Measurements from ENCODE around the gene CENATAC.

Gene CENATAC

DNA sequence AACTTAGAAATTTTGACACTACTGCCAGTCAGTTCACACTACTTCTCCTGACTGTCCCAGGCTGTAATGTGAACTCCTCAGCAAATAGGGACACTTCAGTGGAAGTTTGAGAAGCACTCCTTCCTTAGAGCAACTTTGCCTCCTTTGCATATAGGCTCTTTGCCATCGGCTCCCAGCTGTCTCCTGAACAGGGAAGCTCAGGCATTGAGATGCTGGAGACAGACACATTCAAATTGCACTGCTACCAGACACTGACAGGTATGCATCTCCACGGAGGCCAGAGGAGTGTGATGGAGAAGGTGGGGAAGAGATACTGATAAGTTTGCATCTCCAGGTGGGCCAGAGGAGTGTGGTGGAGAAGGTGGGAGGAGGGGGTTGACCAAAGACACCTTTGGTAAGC is 22.1 kb downstream of the CENATAC start:
- DNase-seq (ENCODE audit: insufficient read length) (no peak), FAIRE-seq (no peak)
- TF ChIP-seq POLR2AphosphoS5 (IDR thresholded peaks at IDR 0.05; ENCODE audit: low read depth, low read length) (no peak), POLR2A (IDR thresholded peaks at IDR 0.05; ENCODE audit: low read depth, low read length) (no peak), TAF1 (IDR thresholded peaks at IDR 0.05; ENCODE audit: borderline replicate concordance, low read depth, low read length) (no peak)

DNA sequence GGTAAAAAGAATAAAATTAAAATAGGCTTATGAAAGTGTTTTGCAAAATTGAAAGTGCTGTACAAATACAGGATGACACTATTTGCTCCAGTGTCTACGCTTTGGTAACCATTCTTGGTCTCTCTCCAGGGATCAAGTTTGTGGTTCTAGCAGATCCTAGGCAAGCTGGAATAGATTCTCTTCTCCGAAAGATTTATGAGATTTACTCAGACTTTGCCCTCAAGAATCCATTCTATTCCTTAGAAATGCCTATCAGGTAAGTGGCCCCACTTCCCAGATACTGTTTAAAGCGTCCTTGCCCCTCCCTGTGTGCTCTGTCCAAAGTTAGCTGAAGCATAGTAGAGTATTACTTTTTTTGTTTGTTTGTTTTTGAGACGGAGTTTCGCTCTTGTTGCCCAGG is 23.7 kb downstream of the CENATAC start:
- FAIRE-seq, result peak; percentile 36
- TF ChIP-seq POLR2AphosphoS5 (IDR thresholded peaks at IDR 0.05; ENCODE audit: low read depth, low read length) (no peak), POLR2A (IDR thresholded peaks at IDR 0.05; ENCODE audit: low read depth, low read length) (no peak), TAF1 (IDR thresholded peaks at IDR 0.05; ENCODE audit: borderline replicate concordance, low read depth, low read length) (no peak)
- DNase-seq (ENCODE audit: insufficient read length), result no peak

DNA sequence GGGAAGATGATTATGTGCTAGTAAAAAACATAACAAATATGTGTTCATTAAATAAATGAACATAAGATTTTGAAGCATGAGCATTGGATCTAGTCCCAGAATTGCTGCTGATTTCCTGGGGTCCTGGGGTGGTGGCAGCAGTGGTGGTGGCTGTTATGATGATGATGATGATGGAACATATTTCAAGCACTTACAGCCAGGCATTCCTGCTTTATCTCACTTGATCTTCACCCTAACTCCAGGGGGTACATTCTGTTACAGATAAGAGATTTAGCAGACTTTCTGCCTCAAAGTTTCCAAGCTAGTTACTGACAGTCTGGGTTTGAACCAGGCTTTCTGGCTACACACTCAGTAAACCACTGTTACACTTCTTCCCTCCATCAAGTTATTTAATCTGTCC is 25.8 kb downstream of the CENATAC start:
- TF ChIP-seq TAF1 (IDR thresholded peaks at IDR 0.05; ENCODE audit: borderline replicate concordance, low read depth, low read length) (no peak), POLR2AphosphoS5 (IDR thresholded peaks at IDR 0.05; ENCODE audit: low read depth, low read length) (no peak), POLR2A (IDR thresholded peaks at IDR 0.05; ENCODE audit: low read depth, low read length) (no peak)
- no peak for FAIRE-seq
- DNase-seq (ENCODE audit: insufficient read length), result no peak

DNA sequence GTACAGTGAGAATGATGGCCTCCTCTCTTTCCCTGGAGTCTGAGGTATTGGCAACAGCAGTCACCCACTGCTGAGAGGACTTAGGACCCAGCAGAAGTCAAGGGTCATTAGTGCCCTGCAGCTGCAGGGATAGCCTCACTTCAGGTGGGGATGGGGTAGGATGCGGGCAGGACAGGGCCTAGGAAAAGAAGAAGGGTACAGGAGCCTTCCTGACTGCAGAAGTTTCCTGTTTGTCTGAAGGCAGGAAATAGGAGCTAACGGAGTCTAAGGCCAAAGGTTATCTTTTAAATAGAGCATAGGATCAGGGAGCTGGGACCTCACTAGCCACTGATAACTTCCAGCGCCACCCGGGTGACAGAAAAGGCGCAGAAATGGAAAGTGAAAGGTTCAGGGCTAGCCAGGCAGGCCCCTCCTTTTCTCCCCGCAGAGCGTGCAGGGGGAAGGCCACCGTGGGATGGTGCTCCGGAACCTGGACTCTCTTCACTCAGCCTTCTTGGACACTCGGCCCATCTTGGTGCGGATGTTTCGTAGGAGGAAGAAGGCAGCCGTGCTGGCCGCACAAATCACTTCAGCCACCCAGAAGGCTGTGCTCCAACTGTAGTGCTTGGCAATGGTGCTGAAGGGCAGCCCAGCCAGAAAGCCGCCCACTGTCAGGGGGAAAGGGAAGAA is 26.6 kb downstream of the CENATAC start:
- DNase-seq (ENCODE audit: insufficient read length) (no peak), FAIRE-seq (no peak)
- no peak for TF ChIP-seq POLR2A (IDR thresholded peaks at IDR 0.05; ENCODE audit: low read depth, low read length)
- no peak for TF ChIP-seq TAF1 (IDR thresholded peaks at IDR 0.05; ENCODE audit: borderline replicate concordance, low read depth, low read length)
- TF ChIP-seq POLR2AphosphoS5 (IDR thresholded peaks at IDR 0.05; ENCODE audit: low read depth, low read length), result no peak

DNA sequence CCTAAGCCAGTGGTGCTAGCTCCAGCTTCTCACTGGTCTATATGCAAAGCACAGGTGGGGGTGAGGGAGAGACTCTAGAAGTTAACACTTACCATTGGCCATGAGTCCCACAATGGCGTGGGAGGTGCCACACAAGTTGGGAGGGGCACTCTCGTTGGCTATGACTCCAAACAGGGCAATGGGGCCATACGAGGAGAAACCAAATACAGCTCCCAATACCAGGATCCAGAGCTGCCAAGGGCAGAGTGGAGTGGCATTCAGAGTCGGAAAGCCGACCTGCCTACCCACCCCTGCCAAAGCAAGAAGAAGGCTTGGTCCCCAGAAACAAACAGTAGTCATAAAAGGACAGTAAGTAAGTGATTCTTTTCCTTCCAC is 27.1 kb downstream of the CENATAC start:
- no peak for DNase-seq (ENCODE audit: insufficient read length)
- FAIRE-seq, result no peak
- TF ChIP-seq POLR2AphosphoS5 (IDR thresholded peaks at IDR 0.05; ENCODE audit: low read depth, low read length) (no peak), TAF1 (IDR thresholded peaks at IDR 0.05; ENCODE audit: borderline replicate concordance, low read depth, low read length) (no peak), POLR2A (IDR thresholded peaks at IDR 0.05; ENCODE audit: low read depth, low read length) (no peak)

DNA sequence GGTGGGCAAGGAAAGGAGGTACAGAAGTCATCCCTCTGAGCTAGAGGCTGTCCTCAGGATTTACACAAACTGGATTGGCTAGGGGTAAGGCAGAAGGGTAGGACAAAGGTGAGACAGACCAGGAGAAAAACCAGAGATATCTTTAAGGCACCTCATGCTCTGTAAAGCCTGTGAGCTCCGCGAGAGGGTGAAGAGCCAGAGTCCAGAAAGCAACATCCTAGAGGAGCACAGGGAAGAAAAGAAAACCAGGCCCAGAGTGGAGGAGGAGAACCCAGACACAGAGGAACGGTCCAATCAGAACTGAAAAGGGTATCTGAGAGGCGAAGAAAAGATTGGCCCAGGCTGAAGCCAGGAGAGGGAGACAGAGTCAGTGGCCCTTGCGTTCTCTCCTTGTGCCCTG is 27.6 kb downstream of the CENATAC start:
- FAIRE-seq, result no peak
- no peak for TF ChIP-seq POLR2AphosphoS5 (IDR thresholded peaks at IDR 0.05; ENCODE audit: low read depth, low read length)
- TF ChIP-seq POLR2A (IDR thresholded peaks at IDR 0.05; ENCODE audit: low read depth, low read length), result no peak
- TF ChIP-seq TAF1 (IDR thresholded peaks at IDR 0.05; ENCODE audit: borderline replicate concordance, low read depth, low read length), result no peak
- DNase-seq (ENCODE audit: insufficient read length), result no peak

DNA sequence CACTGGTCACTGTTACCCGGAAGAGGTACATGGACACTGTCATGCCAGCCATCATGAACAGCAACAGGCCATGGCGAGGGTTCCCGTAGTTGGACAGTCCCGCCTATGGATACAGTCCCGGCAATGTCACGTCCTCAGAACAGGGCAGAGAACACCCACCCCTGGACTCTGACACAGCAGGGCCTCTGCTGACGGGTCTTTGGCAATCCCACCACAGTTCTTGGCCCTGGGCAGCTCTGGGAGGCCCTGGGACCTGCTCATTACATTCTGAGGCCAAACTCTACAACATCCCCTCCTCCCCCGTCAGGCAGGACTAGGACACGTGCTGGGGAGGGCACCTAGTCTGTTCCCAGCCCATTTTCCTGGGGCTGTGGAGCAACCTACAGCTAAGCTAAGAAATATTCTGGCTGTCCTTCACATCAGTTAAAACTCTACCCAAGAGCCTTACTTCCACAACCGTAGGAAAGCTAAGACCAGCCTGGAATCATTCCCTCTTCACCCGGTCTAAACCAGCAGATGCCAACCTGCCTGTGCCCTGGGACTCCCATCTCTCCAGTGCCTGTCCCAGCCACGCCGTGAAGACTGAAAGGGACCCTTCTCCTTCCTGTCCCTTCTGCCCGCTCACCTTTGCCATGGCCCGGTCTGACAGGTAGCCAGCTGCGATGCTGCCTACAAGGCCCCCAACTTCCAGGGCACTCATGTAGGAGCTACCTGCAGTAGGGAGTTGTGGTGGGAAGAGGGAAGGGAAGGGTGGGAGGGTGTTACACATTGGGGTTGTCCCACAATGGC is 28.2 kb downstream of the CENATAC start:
- FAIRE-seq (no peak), DNase-seq (ENCODE audit: insufficient read length) (no peak)
- TF ChIP-seq TAF1 (IDR thresholded peaks at IDR 0.05; ENCODE audit: borderline replicate concordance, low read depth, low read length), result no peak
- no peak for TF ChIP-seq POLR2AphosphoS5 (IDR thresholded peaks at IDR 0.05; ENCODE audit: low read depth, low read length)
- no peak for TF ChIP-seq POLR2A (IDR thresholded peaks at IDR 0.05; ENCODE audit: low read depth, low read length)

DNA sequence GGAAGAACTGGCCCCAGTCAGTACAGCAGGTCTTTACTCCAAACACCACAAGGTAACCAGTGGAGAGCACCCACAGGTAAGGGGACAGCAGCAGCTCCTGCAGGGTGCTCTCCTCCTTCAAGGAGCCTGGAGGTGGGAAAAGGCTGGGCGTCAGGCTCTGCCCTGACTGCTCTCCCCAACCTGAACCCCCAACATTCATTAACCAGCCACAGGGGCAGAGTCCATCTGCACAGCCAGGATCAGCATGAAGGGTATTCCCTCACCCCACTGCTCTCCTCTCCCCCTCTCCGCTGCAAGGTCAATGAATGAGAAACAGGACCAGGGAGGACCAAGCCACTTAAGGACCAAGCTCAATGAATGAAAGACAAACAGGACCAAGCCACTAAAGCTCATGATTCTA is 29.0 kb downstream of the CENATAC start:
- DNase-seq (ENCODE audit: insufficient read length), result no peak
- no peak for FAIRE-seq
- TF ChIP-seq TAF1 (IDR thresholded peaks at IDR 0.05; ENCODE audit: borderline replicate concordance, low read depth, low read length) (no peak), POLR2AphosphoS5 (IDR thresholded peaks at IDR 0.05; ENCODE audit: low read depth, low read length) (no peak), POLR2A (IDR thresholded peaks at IDR 0.05; ENCODE audit: low read depth, low read length) (no peak)

DNA sequence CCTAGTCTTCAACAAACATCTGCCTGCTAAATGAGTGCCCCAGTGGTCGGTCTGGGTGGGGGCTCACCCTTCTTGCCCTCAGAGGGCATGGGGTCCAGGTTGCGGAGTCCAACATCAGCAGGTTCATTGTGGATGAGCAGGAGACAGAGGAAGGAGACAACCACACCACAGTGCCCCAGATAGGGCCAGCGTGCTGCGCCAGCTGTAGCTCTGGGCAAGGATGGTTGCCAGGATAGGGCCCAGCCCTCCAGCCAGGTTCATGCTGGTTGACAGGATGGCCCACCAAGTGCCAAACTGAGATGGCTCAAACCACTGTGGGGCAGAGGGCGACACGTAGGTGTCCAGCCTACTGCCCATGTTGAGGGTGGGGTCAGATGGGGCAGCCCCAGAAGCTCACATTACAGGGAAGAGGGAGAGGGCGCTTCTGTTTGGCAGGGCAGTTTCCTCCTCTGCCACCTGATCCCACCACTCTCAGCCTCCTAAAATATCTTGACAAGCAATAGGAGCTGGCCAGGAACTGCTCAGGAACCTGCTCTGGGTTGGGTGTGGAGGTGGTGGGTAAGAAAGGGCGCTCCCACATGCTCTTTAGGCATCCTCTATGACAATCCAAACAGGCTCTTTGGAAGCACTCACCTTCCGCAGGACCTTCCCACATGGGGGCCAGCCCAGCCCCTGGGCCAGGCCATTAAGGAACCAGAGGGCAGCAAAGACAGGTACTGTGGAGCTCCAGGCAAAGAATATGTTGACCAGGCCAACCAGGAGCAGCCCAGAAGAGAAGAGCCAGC is 29.8 kb downstream of the CENATAC start:
- TF ChIP-seq POLR2AphosphoS5 (IDR thresholded peaks at IDR 0.05; ENCODE audit: low read depth, low read length) (no peak), TAF1 (IDR thresholded peaks at IDR 0.05; ENCODE audit: borderline replicate concordance, low read depth, low read length) (no peak), POLR2A (IDR thresholded peaks at IDR 0.05; ENCODE audit: low read depth, low read length) (no peak)
- DNase-seq (ENCODE audit: insufficient read length) (no peak), FAIRE-seq (no peak)

DNA sequence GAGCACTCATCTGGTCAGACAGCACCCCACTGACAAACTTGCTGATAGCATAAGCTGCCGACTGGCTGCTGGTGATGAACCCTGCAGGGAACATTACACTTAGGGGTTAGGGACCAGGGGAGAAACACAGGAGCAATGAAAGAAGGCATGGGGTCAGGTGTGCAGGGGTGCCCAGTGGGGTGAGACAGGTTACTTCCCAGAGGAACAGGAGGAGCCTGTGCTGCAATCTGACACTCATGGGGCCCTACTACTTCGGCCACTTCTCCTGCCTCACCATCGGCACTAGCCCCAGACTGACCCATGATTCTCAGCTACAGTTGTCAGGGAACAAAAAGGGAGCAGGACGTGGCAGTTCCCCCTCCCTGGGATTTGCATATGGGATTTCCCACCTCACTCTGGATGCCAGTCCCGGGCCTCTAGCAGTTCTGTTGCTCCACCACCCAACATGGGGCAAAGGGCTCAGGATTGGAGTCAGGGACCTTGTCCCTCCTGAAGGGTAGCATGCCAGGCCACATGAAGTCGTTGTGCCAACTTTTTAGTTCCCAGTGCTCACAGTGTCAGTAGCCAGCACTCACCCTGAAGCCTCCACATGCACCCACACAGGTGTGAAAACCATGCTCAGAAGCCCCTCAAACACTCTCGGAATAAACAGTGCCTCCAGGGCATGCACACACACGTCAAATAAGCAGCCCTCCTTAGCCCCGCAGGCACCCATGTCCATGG is 30.6 kb downstream of the CENATAC start:
- FAIRE-seq (no peak), DNase-seq (ENCODE audit: insufficient read length) (no peak)
- TF ChIP-seq POLR2AphosphoS5 (IDR thresholded peaks at IDR 0.05; ENCODE audit: low read depth, low read length) (no peak), POLR2A (IDR thresholded peaks at IDR 0.05; ENCODE audit: low read depth, low read length) (no peak), TAF1 (IDR thresholded peaks at IDR 0.05; ENCODE audit: borderline replicate concordance, low read depth, low read length) (no peak)

DNA sequence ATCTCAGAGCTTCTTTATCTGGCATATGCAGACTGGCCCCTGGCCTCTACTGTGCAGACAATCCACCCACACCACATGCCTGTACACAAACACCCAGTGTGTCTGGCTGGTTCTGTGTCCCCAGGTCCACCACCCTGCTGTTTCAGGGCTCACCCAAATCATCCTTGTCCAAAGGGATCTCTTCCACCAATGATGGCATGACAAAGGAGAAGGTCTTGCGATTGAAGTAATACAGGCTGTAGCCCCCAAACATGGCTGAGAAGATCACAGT is 31.1 kb downstream of the CENATAC start:
- FAIRE-seq (no peak), DNase-seq (ENCODE audit: insufficient read length) (no peak)
- no peak for TF ChIP-seq TAF1 (IDR thresholded peaks at IDR 0.05; ENCODE audit: borderline replicate concordance, low read depth, low read length)
- no peak for TF ChIP-seq POLR2A (IDR thresholded peaks at IDR 0.05; ENCODE audit: low read depth, low read length)
- no peak for TF ChIP-seq POLR2AphosphoS5 (IDR thresholded peaks at IDR 0.05; ENCODE audit: low read depth, low read length)
